Stimulated activated naive B cell treated with anti-CD40 and anti-IgM and Interleukin-4, amounts not matched to agents 10 μg/mL and 1 μg/mL and 100 μg/mL, for 72 hours (primary cell): ENCODE results near the gene ANG.

Experiments
- ATAC-seq, 2 donors: fragments of 150-1000 bp; cut with Tn5 transposase; replicated peaks; 2 replicates each; pipeline ENCODE4 v1.10.0; 2021; ENCODE audit warnings: moderate library complexity in 1 of 2
- DNase-seq: peaks from one replicate; pipeline ENCODE4 v3.0.0; 2021
- H3K27ac Mint-ChIP-seq: one replicate; pipeline ENCODE4 v1.8.0; 2022; ENCODE audit warnings: mild to moderate bottlenecking, mixed read lengths
- H3K27me3 Mint-ChIP-seq, 2 donors: one replicate each; pipeline ENCODE4 v1.8.0; 2022; ENCODE audit warnings: mixed read lengths in 2 of 2
- H3K36me3 Mint-ChIP-seq, 2 donors: one replicate each; pipeline ENCODE4 v1.8.0; 2022; ENCODE audit warnings: mixed read lengths in 2 of 2, mild to moderate bottlenecking in 1 of 2
- H3K4me1 Mint-ChIP-seq, 2 donors: one replicate each; pipeline ENCODE4 v1.8.0; 2022; ENCODE audit warnings: mixed read lengths in 2 of 2, mild to moderate bottlenecking in 1 of 2
- H3K4me3 Mint-ChIP-seq, 2 donors: one replicate each; pipeline ENCODE4 v1.8.0; 2022; ENCODE audit warnings: mild to moderate bottlenecking in 2 of 2, mixed read lengths in 2 of 2, moderate library complexity in 1 of 2
- H3K9me3 Mint-ChIP-seq, 2 donors: one replicate each; pipeline ENCODE4 v1.8.0; 2022; ENCODE audit warnings: mixed read lengths in 2 of 2, mild to moderate bottlenecking in 1 of 2

ANG gene

DNA sequence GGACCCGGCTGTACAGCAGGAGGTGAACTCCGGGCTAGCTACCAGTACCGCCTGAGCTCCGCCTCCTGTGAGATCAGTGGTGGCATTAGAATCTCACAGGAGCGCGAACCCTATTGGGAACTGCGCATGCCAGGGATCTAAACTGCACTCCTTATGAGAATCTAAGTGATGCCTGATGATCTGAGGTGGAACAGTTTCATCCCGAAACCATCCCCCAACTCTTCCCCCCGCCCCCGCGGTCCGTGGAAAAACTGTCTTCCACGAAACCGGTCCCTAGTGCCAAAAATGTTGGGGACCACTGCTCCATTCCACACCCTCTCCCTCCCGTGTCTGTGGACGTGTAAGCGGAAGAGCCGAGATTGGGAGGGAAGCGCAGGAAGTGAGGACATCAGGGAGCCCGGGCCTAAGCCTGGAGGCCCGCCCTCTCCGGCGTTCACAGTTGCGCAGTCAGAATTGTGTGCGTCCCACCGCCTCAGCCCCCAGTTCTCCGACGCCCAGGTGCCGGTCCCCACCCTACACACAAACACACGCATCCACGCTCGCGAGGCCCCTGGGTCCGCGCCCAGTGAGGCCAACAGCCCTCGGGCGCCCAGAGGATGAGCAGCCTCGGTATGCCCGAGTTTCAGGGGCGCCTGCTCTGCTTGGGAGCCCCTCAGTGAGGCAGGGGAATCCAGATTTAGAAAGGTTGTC, 6.0 kb upstream of the ANG start:
- ATAC-seq (peak; percentile 70 to 72), DNase-seq (peak; percentile 77)
- H3K36me3 Mint-ChIP-seq = no peaks in the 10 kb centered on the region
- peaks cover 0 to 27% of the 10 kb centered on the region in 2 donors for H3K4me1 Mint-ChIP-seq
- H3K9me3 Mint-ChIP-seq = no peaks in the 10 kb centered on the region
- peaks cover 6% of the 10 kb centered on the region in 2 donors for H3K27me3 Mint-ChIP-seq
- no peak overlapping the region for H3K27ac Mint-ChIP-seq
- H3K4me3 Mint-ChIP-seq = no peak overlapping the region

DNA sequence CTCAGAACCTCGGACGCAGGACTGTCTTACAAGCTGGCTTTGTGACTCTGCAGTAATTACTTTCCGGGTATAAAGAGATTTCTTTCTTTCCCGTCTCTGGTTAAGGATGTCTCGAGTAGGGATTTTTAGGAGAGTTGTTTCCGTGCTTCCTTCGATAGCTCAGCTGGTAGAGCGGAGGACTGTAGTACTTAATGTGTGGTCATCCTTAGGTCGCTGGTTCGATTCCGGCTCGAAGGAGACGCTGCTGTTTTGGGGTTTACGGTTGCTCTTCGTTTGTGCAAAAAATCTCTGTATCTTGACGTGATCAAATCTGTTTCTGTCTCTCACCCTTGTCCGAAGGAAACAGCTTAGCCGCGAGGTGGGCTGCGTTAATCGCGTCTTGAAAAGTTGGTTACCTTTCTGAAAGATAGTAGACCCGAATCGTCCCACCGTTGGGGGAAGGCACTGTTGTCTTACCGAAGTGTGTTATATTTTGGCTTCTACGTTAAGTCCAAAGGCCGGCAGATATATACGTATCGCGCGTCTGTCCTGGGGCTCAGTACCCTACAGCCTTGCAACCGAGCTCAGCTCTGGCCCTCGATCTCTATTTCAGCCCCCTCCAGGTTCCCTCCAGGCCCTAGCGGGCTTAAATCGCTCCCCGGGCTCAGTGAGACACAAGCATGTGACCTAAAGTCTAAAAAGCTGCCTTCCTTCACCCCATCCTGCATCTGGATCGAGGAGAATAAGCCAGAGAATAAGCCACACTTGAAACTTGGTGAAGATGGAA, 5.3 kb upstream of the ANG start:
- H3K4me3 Mint-ChIP-seq = no peak overlapping the region
- peaks cover 0 to 27% of the 10 kb centered on the region in 2 donors for H3K4me1 Mint-ChIP-seq
- H3K27me3 Mint-ChIP-seq = peaks cover 6% of the 10 kb centered on the region in 2 donors
- H3K9me3 Mint-ChIP-seq = no peaks in the 10 kb centered on the region
- H3K27ac Mint-ChIP-seq = no peak overlapping the region
- DNase-seq = peak; percentile 82
- peak; percentile 56 to 58 for ATAC-seq
- H3K36me3 Mint-ChIP-seq = no peaks in the 10 kb centered on the region

DNA sequence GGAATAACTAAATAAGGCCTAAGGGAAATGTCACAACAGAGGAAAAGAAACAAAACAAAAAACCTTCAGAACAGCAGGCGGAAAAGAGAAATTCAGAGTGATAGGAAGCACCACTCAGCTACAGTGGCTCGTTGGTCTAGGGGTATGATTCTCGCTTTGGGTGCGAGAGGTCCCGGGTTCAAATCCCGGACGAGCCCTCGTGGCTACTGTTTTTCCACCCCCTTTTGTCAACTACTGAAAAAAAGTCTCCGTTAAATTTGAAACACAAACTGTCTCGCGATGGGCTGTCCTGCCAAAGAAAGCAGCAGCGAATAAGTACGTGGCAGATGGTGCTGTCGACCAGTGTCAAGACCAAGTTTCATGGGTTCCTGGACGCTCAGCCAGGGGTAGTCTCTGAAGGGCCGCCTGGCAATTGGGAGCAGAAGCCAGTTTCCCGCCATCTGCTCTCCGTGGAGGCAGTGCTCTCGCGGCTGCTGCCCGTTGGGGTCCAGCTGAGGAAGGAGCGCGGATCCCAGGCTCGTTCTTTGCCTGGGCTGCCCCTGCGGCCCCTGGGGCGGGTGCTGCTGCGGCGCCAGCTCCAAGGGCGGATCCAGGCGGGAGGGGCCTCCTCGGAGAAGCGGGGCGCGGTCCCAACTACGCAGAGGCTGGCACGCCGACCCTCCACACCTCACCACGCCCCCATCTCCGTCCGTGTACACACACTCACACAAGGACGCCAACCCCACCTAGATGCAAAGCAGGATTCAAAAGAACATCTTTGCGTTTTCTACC, 4.5 kb upstream of the ANG start, which contains the start of gene RNASE4:
Gene RNASE4 (plus strand): TSS at position 670 of the 771 bp plus-strand sequence. CDS start 14,812 bp downstream, outside the sequence.
- peak; percentile 38 to 46 for ATAC-seq
- Mint-ChIP-seq H3K27me3 (peaks cover 6% of the 10 kb centered on the region in 2 donors), H3K4me1 (peaks cover 0 to 25% of the 10 kb centered on the region in 2 donors), H3K4me3 (peak within 1 kb of the TSS in 1 of 2 donors; percentile 13), H3K27ac (peak within 1 kb of the TSS; percentile 66), H3K36me3 (no peaks in the 10 kb centered on the region), H3K9me3 (no peaks in the 10 kb centered on the region)
- DNase-seq = peak; percentile 73

DNA sequence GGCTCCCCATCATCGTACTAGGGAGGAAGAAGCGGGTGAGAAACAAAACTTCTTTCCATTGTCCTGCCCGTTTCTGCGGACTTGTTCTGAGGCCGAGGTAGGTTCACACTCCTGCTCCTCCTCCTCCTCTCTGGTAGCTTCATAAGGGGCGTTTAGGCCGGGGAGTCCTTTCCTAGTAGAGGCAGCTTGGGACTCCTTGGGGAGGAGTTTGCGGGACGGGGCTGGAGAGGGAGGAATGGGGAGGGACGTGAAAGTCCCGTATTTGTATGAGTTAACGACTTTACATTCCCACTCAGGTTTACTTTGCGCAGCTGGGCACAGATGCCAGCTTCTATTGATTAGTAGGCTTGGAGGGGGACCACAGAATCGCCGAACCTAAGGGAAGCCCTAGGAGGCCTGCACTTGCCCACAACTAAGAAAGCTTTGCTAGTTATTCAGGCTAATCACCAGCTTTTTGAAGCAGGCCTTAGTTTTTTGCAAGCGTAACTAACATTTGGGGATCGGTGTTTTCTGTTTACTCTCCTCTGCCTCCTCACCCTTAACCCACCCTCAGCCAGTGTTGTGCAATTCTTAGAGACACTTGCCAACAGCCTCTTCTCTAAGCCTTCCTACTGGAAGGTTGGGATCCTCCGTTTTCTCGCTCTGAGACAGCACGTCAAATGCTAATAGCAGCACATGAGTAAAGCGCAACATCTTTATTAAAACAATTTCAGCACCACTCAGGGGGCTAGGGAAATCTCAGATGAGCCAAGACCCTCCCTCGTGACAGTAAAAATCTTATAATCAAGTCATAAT, 3.7 kb upstream of the ANG start:
- Mint-ChIP-seq H3K27ac (peak overlapping the region; percentile 66), H3K4me1 (peaks cover 0 to 23% of the 10 kb centered on the region in 2 donors)
- ATAC-seq = no peak

DNA sequence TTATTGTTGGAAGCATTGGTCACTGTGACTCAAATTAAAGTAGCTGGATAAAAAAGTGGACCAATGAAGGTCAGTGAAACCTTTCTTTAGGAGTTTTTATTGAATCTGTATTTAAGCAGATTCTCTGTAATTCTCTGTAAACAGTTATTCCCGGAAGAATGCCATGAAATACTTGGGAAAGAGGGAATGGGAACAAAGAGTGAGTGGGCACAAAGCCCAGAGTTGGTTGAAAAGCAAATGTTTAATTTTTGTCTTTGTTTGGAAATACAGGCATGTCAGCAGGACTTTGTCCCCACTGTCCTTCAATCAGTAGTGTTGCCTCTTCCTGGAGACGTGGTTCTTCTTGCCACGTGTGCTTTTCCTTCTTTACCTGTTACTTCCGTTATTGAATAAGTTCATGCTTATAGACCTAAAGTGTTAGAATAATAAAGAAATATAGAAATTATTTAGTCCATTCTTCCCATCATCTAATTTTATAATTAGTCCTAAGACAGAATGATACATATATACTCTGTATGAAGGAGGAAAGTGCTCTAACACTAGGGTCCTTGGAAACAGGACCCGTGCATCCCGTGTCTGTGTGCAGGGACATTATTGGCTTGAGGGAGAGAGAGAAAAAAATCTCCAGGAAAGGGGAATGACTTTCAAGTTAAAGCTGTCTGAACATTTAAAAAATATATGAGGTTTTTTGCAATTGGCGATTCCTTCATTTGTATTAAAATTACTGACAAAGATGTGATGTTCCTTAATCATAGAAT, 2.0 kb upstream of the ANG start:
- H3K27me3 Mint-ChIP-seq = no peaks in the 10 kb centered on the region
- ATAC-seq = no peak

More for the DNA sequence above, 3.7 kb upstream of the ANG start:
- H3K27me3 Mint-ChIP-seq = peaks cover 6% of the 10 kb centered on the region in 2 donors
- no peaks in the 10 kb centered on the region for H3K36me3 Mint-ChIP-seq
- no peaks in the 10 kb centered on the region for H3K9me3 Mint-ChIP-seq
- H3K4me3 Mint-ChIP-seq = peak overlapping the region in 1 of 2 donors; percentile 13
- DNase-seq = no peak

DNA sequence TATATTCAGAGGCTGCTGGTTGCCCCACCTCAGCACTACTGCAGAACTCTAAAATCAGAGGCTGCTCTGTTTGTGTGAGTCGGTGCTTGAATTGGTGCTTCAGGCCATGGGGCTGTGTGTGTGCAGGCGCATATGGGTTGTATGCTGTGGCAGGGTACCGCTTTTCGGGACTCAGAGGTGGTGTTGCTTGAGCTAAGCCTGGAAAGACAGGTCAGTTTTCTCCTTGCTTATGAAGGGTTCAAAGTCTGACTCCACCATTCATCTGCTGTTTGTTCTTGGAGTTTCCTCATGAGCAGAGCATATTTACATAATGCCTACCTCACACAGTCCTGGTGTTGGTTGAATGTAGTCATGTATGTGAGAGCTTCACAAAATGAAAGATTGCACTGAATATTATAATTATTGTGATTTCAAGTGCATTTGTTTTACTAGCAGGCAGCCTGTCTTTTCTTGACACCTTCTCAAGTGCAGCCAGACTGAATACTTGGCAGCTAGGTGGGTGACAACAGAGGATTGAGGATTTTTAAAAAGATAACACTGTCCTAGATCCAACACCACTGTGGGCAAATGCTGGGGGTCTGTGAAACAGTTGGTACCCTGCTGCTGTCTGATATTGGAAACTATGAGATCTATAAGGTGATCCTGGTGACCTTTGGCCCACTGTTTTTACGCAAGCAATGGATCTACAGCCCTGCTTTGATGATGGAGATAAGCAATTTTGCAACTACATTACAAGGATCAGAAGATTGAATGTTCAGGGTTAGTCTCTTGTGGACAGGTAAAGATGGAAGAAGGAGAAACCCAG, 1.0 kb upstream of the ANG start:
- Mint-ChIP-seq H3K9me3 (no peaks in the 10 kb centered on the region), H3K27ac (no peak overlapping the region), H3K36me3 (no peaks in the 10 kb centered on the region), H3K27me3 (no peaks in the 10 kb centered on the region), H3K4me3 (no peak overlapping the region), H3K4me1 (peaks cover 7 to 9% of the 10 kb centered on the region in 2 donors)
- no peak for DNase-seq
- ATAC-seq = no peak

More for the DNA sequence above, 2.0 kb upstream of the ANG start:
- Mint-ChIP-seq H3K9me3 (no peaks in the 10 kb centered on the region), H3K4me1 (peaks cover 7 to 14% of the 10 kb centered on the region in 2 donors), H3K27ac (no peak overlapping the region), H3K4me3 (no peak overlapping the region), H3K36me3 (no peaks in the 10 kb centered on the region)
- no peak for DNase-seq

DNA sequence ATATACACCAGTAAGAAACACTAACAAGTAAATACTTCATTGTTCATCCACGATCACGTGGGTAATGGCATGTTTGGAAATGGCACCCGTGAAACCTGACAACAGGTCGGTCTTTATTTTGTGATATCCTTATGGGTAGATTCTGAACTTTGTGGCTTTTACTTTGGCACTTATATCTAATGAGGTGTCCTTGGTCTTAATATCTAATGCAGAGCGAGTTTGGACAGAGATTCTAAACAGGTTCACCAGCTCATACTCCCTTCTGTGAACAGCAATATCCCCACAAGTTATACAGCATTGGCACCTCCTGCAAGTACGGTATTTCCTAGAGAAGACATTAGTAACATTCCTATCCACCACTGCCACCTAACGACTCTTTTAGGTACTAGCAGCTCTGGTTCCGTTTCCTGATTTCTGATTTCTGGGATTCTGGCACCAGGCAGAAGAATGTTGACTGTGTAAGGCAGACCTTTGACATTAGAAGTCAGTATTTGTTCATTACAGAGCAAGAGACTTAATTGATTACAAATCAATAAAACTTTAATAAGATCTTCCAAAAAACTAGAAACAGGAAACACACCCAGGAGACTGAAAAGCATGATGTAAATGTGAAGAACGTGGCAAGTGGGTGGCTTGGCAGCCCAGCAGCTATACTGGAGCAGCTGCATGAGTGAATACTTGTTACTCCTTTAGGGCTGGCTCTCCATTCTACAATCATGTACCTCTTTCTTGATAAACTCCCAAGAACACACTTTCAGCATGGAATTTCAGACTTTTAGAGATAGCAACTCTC, 2.5 kb downstream of the ANG start:
- peak; percentile 82 to 85 for ATAC-seq
- no peaks in the 10 kb centered on the region for H3K9me3 Mint-ChIP-seq
- no peaks in the 10 kb centered on the region for H3K27me3 Mint-ChIP-seq
- H3K36me3 Mint-ChIP-seq = no peaks in the 10 kb centered on the region
- peaks cover 5 to 7% of the 10 kb centered on the region in 2 donors for H3K4me1 Mint-ChIP-seq
- no peak overlapping the region for H3K4me3 Mint-ChIP-seq
- no peak overlapping the region for H3K27ac Mint-ChIP-seq
- no peak for DNase-seq

DNA sequence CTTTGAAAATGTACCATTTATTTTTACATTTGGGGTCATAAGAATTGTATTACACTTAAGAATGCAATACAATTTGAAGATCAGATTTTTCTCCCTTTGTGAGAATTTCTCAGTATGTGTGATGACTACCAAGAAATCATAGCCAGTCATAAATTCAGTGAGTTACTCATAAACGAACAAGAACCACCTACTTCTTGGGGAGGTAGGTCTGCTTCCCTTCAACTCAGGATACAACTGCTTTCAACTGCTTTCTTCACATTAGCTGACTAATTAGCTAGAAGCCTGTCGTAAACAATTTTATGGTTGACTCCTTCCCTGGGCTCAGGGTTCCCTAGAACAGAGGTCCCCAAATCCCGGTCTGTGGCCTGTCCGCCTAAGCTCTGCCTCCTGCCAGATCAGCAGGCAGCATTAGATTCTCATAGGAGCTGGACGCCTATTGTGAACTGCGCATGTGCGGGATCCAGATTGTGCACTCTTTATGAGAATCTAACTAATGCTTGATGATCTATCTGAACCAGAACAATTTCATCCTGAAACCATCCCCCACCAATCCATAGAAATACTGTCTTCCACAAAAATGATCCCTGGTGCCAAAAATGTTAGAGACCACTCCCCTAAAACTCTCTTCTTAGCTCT, 3.7 kb downstream of the ANG start:
- H3K4me3 Mint-ChIP-seq = no peak overlapping the region
- peaks cover 3 to 7% of the 10 kb centered on the region in 2 donors for H3K4me1 Mint-ChIP-seq
- H3K27ac Mint-ChIP-seq = no peak overlapping the region
- ATAC-seq (no peak), DNase-seq (no peak)
- no peaks in the 10 kb centered on the region for H3K27me3 Mint-ChIP-seq
- H3K36me3 Mint-ChIP-seq = no peaks in the 10 kb centered on the region
- H3K9me3 Mint-ChIP-seq = no peaks in the 10 kb centered on the region

DNA sequence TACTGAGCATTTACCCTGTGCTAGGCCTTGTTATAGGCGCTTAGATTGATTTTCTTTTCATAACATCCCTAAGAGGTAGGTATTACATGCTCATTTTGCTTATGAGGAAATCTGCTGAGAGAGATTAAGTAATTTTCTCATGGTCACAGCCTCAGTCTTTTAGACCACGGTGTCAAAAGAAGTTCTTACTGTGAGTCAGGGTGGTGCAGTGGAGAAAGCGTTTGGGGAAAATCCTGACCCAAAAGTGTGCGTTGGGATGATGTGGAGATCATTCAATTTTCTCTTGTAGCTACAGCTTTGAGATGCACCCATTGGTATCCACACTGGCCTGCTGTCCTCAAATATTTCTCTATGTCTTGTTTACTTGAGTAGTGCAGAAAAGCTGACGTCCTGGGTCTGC, 8.2 kb downstream of the ANG start:
- ATAC-seq (no peak), DNase-seq (no peak)
- H3K27ac Mint-ChIP-seq = no peak overlapping the region
- peaks cover 2 to 16% of the 10 kb centered on the region in 2 donors for H3K4me1 Mint-ChIP-seq
- no peaks in the 10 kb centered on the region for H3K36me3 Mint-ChIP-seq
- H3K4me3 Mint-ChIP-seq = no peak overlapping the region
- no peaks in the 10 kb centered on the region for H3K27me3 Mint-ChIP-seq
- peaks cover 0 to 4% of the 10 kb centered on the region in 2 donors for H3K9me3 Mint-ChIP-seq

DNA sequence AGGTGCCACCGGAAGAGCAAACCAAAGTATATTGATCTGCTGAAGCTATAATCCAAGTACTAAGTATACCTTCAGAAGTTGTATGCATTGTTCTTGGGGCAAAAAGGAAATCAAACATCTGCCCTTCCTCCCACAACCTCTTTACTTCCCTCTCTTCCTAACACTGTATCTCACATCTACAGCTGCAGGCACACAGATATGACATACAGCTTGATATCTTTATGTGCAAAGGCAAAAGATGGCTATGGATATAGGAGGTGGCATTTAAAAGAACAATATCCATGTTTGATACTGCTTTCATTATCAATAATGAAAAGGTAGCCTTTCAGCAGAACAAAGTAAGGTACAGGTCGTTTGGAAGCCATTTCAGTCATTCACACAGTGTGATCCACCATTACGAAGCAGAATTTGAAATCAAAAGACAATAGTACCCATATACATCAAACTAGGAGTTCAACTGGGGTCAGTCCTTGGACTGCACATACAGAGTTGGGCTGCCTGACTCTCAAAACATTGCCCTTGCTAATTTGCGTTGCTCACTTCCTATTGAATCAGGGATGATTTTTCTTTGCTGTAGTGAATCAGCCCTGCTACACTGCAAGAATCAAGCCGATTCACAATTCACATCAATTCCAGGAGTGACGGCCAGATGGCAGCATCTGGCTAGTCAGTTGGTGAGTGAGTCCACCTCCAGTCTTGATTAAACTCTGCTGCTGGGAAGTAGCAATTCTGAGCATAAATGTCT, 8.9 kb downstream of the ANG start:
- Mint-ChIP-seq H3K4me1 (peaks cover 2 to 16% of the 10 kb centered on the region in 2 donors), H3K4me3 (no peak overlapping the region), H3K36me3 (no peaks in the 10 kb centered on the region), H3K9me3 (peaks cover 0 to 4% of the 10 kb centered on the region in 2 donors), H3K27me3 (no peaks in the 10 kb centered on the region), H3K27ac (no peak overlapping the region)
- ATAC-seq = peak; percentile 77 to 90
- peak; percentile 58 for DNase-seq

DNA sequence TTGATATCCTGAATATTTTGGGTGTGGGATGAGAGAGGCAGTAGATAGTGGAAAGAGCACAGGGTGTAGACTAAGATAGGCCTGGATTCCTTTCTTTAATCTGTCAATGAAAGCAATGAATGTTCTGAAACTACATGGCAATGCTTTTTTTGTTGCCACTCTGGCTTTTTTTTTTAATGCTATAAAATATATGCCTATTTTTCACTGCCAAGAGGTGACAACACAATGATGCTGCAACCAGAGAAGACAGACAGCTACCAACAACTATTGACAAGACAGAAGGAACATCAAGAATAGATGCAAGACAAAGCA, 9.4 kb downstream of the ANG start:
- peaks cover 2 to 16% of the 10 kb centered on the region in 2 donors for H3K4me1 Mint-ChIP-seq
- peaks cover 0 to 4% of the 10 kb centered on the region in 2 donors for H3K9me3 Mint-ChIP-seq
- H3K4me3 Mint-ChIP-seq = no peak overlapping the region
- no peaks in the 10 kb centered on the region for H3K27me3 Mint-ChIP-seq
- DNase-seq (no peak), ATAC-seq (no peak)
- H3K27ac Mint-ChIP-seq = no peak overlapping the region
- H3K36me3 Mint-ChIP-seq = no peaks in the 10 kb centered on the region
